Measurements from ENCODE around the gene CDCA4.

CDCA4 gene

GRCh38 chr14:104981699-104982541 is 39.0 kb downstream of the CDCA4 start:
- no peak overlapping the region for H3K4me3 Mint-ChIP-seq
- no peaks in the 10 kb centered on the region for H3K9me3 Mint-ChIP-seq
- H3K27ac Mint-ChIP-seq: no peak overlapping the region

GRCh38 chr14:104980611-104981531 is 40.0 kb downstream of the CDCA4 start:
- Mint-ChIP-seq H3K4me3 (no peak overlapping the region), H3K27ac (no peak overlapping the region), H3K27me3 (peaks cover 35% of the 10 kb centered on the region), H3K9me3 (no peaks in the 10 kb centered on the region), H3K4me1 (peaks cover 32% of the 10 kb centered on the region)
- DNase-seq: no peak
- ATAC-seq: no peak

More at GRCh38 chr14:104981699-104982541, 39.0 kb downstream of the CDCA4 start:
- H3K27me3 Mint-ChIP-seq: peaks cover 31% of the 10 kb centered on the region
- DNase-seq (no peak), ATAC-seq (no peak)
- H3K4me1 Mint-ChIP-seq: peaks cover 35% of the 10 kb centered on the region

- Mint-ChIP-seq H3K27me3 (peaks cover 41% of the 10 kb centered on the region), H3K4me3 (no peak overlapping the region), H3K27ac (no peak overlapping the region), H3K4me1 (peaks cover 36% of the 10 kb centered on the region), H3K9me3 (no peaks in the 10 kb centered on the region)
- DNase-seq (no peak), ATAC-seq (no peak)
These were observed 40.9 kb downstream of the CDCA4 start for GRCh38 chr14:104979758-104980610.

GRCh38 chr14:104978746-104979691 is 41.9 kb downstream of the CDCA4 start:
- Mint-ChIP-seq H3K4me1 (peaks cover 28% of the 10 kb centered on the region), H3K4me3 (peak overlapping the region; percentile 24 to 46), H3K27ac (peak overlapping the region in 1 of 2 donors; percentile 3), H3K27me3 (peaks cover 50% of the 10 kb centered on the region), H3K9me3 (no peaks in the 10 kb centered on the region)
- DNase-seq: no peak
- ATAC-seq: no peak

- peaks cover 50% of the 10 kb centered on the region for H3K27me3 Mint-ChIP-seq
- peak within 1 kb of the TSS; percentile 67 to 84 for H3K4me3 Mint-ChIP-seq
- peak within 1 kb of the TSS in 1 of 2 donors; percentile 35 for H3K27ac Mint-ChIP-seq
- DNase-seq: no peak
- peak; percentile 57 for ATAC-seq
- H3K4me1 Mint-ChIP-seq: peaks cover 28% of the 10 kb centered on the region
- no peaks in the 10 kb centered on the region for H3K9me3 Mint-ChIP-seq
These were observed 42.9 kb downstream of the CDCA4 start, which contains the start of gene AHNAK2 for GRCh38 chr14:104977681-104978653. Gene AHNAK2 (minus strand): TSS chr14:104978374. CDS start chr14:104978237, 137 bp downstream.

GRCh38 chr14:104977008-104977680 is 43.7 kb downstream of the CDCA4 start:
- no peak for DNase-seq
- H3K4me1 Mint-ChIP-seq: peaks cover 28% of the 10 kb centered on the region
- peak overlapping the region in 1 of 2 donors; percentile 35 for H3K27ac Mint-ChIP-seq
- H3K9me3 Mint-ChIP-seq: no peaks in the 10 kb centered on the region
- no peak for ATAC-seq
- peak overlapping the region; percentile 67 to 84 for H3K4me3 Mint-ChIP-seq
- H3K27me3 Mint-ChIP-seq: peaks cover 50% of the 10 kb centered on the region

GRCh38 chr14:104976198-104977007 is 44.5 kb downstream of the CDCA4 start:
- Mint-ChIP-seq H3K27me3 (peaks cover 50% of the 10 kb centered on the region), H3K27ac (no peak overlapping the region), H3K4me1 (peaks cover 28% of the 10 kb centered on the region), H3K9me3 (no peaks in the 10 kb centered on the region), H3K4me3 (peak overlapping the region in 1 of 2 donors; percentile 16)
- DNase-seq (peak; percentile 86 to 87), ATAC-seq (peak; percentile 85)

GRCh38 chr14:104975481-104976197 is 45.2 kb downstream of the CDCA4 start:
- Mint-ChIP-seq H3K27me3 (peaks cover 50% of the 10 kb centered on the region), H3K9me3 (no peaks in the 10 kb centered on the region), H3K4me1 (peaks cover 28% of the 10 kb centered on the region), H3K27ac (no peak overlapping the region), H3K4me3 (no peak overlapping the region)
- ATAC-seq (peak; percentile 10), DNase-seq (no peak)

GRCh38 chr14:104974665-104975390 is 46.1 kb downstream of the CDCA4 start:
- Mint-ChIP-seq H3K4me1 (peaks cover 28% of the 10 kb centered on the region), H3K4me3 (no peak overlapping the region), H3K27ac (no peak overlapping the region), H3K27me3 (peaks cover 50% of the 10 kb centered on the region), H3K9me3 (no peaks in the 10 kb centered on the region)
- no peak for DNase-seq
- ATAC-seq: no peak

- H3K4me1 Mint-ChIP-seq: peaks cover 29% of the 10 kb centered on the region
- no peak overlapping the region for H3K4me3 Mint-ChIP-seq
- no peak for ATAC-seq
- no peak for DNase-seq
- H3K27me3 Mint-ChIP-seq: peaks cover 50% of the 10 kb centered on the region
- no peak overlapping the region for H3K27ac Mint-ChIP-seq
- no peaks in the 10 kb centered on the region for H3K9me3 Mint-ChIP-seq
These were observed 46.7 kb downstream of the CDCA4 start for GRCh38 chr14:104974146-104974541.
